Uterus (tissue), 4 donors: ENCODE data around the gene NT5M. TPM values are rescaled to one million over a fixed set of nuclear protein-coding genes. Genes with fewer than 3 reads are reported as not detected.
A peak's percentile ranks its signal among the peaks of the same experiment; 100 is the strongest.

Source experiments
- DNase-seq, 2 donors: peaks; one replicate each; pipeline ENCODE4 v3.0.0-alpha.2; 2019 to 2020
- H3K27ac ChIP-seq, 2 donors: fragments of 200-600 bp; sonication (generic); 1 replicate in 1 of 2; 2 replicates in 1 of 2; pipeline ENCODE4 v1.5.1; 2016 to 2018
- H3K27me3 ChIP-seq, 2 donors: fragments of 200-600 bp; sonication (generic); one replicate each; pipeline ENCODE4 v1.5.1; 2018 to 2019; ENCODE audit warnings: control low read depth in 1 of 2
- H3K36me3 ChIP-seq, 2 donors: fragments of 200-600 bp; sonication (generic); one replicate each; pipeline ENCODE4 v1.5.1; 2019; ENCODE audit warnings: control low read depth in 1 of 2
- H3K4me1 ChIP-seq, 2 donors: fragments of 200-600 bp; sonication (generic); one replicate each; pipeline ENCODE4 v1.5.1; 2018 to 2019; ENCODE audit warnings: control low read depth in 1 of 2
- H3K4me3 ChIP-seq, 2 donors: fragments of 200-600 bp; sonication (generic); 1 replicate in 1 of 2; 2 replicates in 1 of 2; pipeline ENCODE4 v1.5.1; 2018 to 2019; ENCODE audit warnings: mild to moderate bottlenecking in 1 of 2
- H3K9me3 ChIP-seq, 2 donors: fragments of 200-600 bp; sonication (generic); one replicate each; pipeline ENCODE4 v1.5.1; 2019; ENCODE audit warnings: control low read depth in 1 of 2
- CTCF ChIP-seq, 4 experiments: fragments of 200-600 bp in 2 of 4; fragments of 450-650 bp in 2 of 4; sonication (generic) in 2 of 4; IDR thresholded peaks; one replicate each; pipeline ENCODE4 v1.5.1; 2016 to 2019; ENCODE audit warnings: antibody characterized with exemption in 4 of 4, mild to moderate bottlenecking in 2 of 4, moderate library complexity in 1 of 4
- POLR2A ChIP-seq, 2 donors: fragments of 450-650 bp; IDR thresholded peaks; one replicate each; pipeline ENCODE4 v1.6.1; 2016; ENCODE audit warnings: antibody characterized with exemption in 2 of 2, mild to moderate bottlenecking in 1 of 2, moderate library complexity in 1 of 2
- intact Hi-C: fragments of 100-400 bp; cut with DNase I; formaldehyde crosslinking; loops from one replicate; pipeline ENCODE4 v1.15.1; 2023; ENCODE audit warnings: low total_unique reads
- total RNA-seq, 4 donors: library from RNA; depleted of rRNA in 3 of 4; stranded (reverse); fragments of >200 nt in 3 of 4; gene quantifications; one replicate each; pipeline versions ENCODE4 v1.1.0 to v1.2.4, GENCODE V29; 2014 to 2023
- donor health status: DM: yes; HTN: yes; CAD: no.

NT5M gene
- total RNA-seq, 4 donors from 2014 or later, result 0.26 to 7.8 (median 2.8) TPM

DNA sequence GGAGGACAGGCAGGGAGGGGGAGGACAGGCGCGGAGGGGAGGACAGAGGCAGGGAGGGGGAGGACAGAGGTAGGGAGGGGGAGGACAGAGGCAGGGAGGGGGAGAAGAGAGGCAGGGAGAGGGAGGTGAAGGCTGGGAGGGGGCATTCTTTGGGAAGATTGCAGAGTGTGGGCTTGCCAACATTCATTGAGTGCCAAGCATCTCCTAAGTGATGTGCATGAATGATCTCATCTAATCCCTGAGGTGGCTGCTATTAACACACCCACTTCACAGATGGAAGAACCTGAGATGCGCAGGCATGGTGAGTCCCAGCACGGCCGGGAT lies 58.3 kb downstream of the NT5M start:
- Histone ChIP-seq H3K4me1 (no peaks in the 10 kb centered on the region), H3K27ac (no peak overlapping the region), H3K36me3 (no peaks in the 10 kb centered on the region), H3K4me3 (no peak overlapping the region), H3K27me3 (no peaks in the 10 kb centered on the region), H3K9me3 (no peaks in the 10 kb centered on the region)
- TF ChIP-seq CTCF (IDR thresholded peaks at IDR 0.05), result no peak
- TF ChIP-seq POLR2A (IDR thresholded peaks at IDR 0.05), result no peak
- DNase-seq, result no peak
- intact Hi-C loops, result no loop called here

GRCh38 chr17:17361867-17362539 lies 58.8 kb downstream of the NT5M start:
- Histone ChIP-seq H3K27ac (no peak overlapping the region), H3K4me3 (no peak overlapping the region), H3K27me3 (no peaks in the 10 kb centered on the region), H3K36me3 (no peaks in the 10 kb centered on the region), H3K9me3 (no peaks in the 10 kb centered on the region), H3K4me1 (no peaks in the 10 kb centered on the region)
- intact Hi-C loops, result no loop called here
- peak in 1 of 2 donors; percentile 12 for DNase-seq
- TF ChIP-seq POLR2A (IDR thresholded peaks at IDR 0.05), result no peak
- no peak for TF ChIP-seq CTCF (IDR thresholded peaks at IDR 0.05)

DNA sequence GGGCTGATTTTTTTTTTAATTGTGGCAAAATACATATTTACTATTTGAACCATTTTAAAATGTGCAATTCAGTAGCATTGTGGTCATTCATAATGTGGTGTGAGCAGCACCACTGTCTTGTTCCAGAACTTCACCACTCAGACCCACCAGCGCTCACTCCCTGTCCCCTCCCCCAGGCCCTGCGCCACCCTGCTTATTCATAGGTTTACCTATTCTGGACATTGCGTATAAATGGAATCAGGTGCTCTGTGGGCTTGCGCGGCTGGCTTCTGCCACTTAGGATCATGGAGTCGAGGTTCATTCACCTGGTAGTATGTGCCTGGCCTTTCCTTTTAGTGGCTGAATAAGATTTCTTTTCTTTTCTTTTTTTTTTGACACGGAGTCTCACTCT lies 59.4 kb downstream of the NT5M start:
- Histone ChIP-seq H3K9me3 (no peaks in the 10 kb centered on the region), H3K4me1 (no peaks in the 10 kb centered on the region), H3K27me3 (no peaks in the 10 kb centered on the region), H3K27ac (no peak overlapping the region), H3K36me3 (no peaks in the 10 kb centered on the region), H3K4me3 (no peak overlapping the region)
- TF ChIP-seq POLR2A (IDR thresholded peaks at IDR 0.05) (no peak), CTCF (IDR thresholded peaks at IDR 0.05) (no peak)
- intact Hi-C loops, result no loop called here
- peak in 1 of 2 donors; percentile 9 for DNase-seq

DNA sequence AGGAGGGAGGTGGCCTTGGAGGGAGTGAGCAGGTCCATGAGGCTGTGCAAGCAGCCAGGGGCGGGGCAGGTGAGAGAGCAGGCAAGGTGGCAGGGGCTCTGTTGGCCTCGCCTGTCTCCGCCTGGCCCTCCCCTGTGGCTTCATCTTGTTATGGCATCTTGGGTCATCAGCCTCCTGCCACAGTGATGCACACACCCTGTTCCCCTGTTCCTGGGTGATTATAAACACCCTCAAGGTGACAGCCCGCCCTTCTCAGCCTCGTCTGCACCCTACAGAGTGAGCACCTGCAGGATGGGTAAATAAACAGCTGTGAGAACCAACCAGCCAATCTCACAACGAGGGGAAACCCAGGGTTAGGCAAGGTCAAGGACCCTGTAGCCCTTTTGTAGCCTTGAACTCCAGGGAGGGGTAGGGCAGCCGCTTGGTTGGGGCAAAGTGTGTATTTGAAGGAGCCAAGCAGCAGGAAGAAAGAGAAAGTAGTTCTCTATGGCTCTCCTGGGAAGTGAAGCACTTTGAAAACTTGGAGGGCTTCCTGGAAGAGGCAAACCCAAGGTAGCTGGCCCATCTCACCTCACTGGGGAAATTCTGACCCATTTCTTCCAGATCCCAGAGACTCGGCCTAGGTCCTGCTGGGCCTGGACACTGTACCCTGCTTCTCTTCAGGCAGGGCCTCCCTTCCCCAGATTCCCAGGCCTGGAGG lies 60.6 kb downstream of the NT5M start:
- Histone ChIP-seq H3K9me3 (no peaks in the 10 kb centered on the region), H3K27ac (no peak overlapping the region), H3K36me3 (no peaks in the 10 kb centered on the region), H3K4me1 (no peaks in the 10 kb centered on the region), H3K4me3 (no peak overlapping the region), H3K27me3 (no peaks in the 10 kb centered on the region)
- TF ChIP-seq CTCF (IDR thresholded peaks at IDR 0.05) (no peak), POLR2A (IDR thresholded peaks at IDR 0.05) (no peak)
- peak in 1 of 2 donors; percentile 4 for DNase-seq
- intact Hi-C loops, result no loop called here

GRCh38 chr17:17364338-17364667 lies 61.1 kb downstream of the NT5M start:
- H3K36me3 ChIP-seq, result no peaks in the 10 kb centered on the region
- peak in 1 of 2 donors; percentile 6 for DNase-seq
- no peak for TF ChIP-seq POLR2A (IDR thresholded peaks at IDR 0.05)
- no peak for TF ChIP-seq CTCF (IDR thresholded peaks at IDR 0.05)
- intact Hi-C loops, result no loop called here
- no peak overlapping the region for H3K27ac ChIP-seq
- no peaks in the 10 kb centered on the region for H3K27me3 ChIP-seq
- no peaks in the 10 kb centered on the region for H3K4me1 ChIP-seq
- no peaks in the 10 kb centered on the region for H3K9me3 ChIP-seq
- no peak overlapping the region for H3K4me3 ChIP-seq
